Activated CD8-positive, alpha-beta memory T cell treated with anti-CD3 and anti-CD28 coated beads, Interleukin-2, amount 50 U/mL, for 24 hours (primary cell): ENCODE measurements around the gene AHRR.
"Not testable (repeated sequence)": the region's sequence is repeated elsewhere in the genome, so short reads cannot be mapped to it uniquely, and the experiment has no call there.

Source experiments
- DNase-seq: peaks from one replicate; pipeline ENCODE4 v3.0.0-alpha.2; 2020; ENCODE audit errors: extremely low read depth

The AHRR gene

GRCh38 chr5:474840-475661, 153.5 kb downstream of the AHRR start:
- no peak for DNase-seq

GRCh38 chr5:475704-476101, 154.2 kb downstream of the AHRR start:
- DNase-seq, result no peak

GRCh38 chr5:476102-476813, 154.7 kb downstream of the AHRR start:
- DNase-seq, result no peak

- DNase-seq, result no peak
These were observed 155.3 kb downstream of the AHRR start for GRCh38 chr5:476814-477175.

GRCh38 chr5:477247-477646, 155.7 kb downstream of the AHRR start:
- DNase-seq, result no peak

GRCh38 chr5:477871-478270, 156.4 kb downstream of the AHRR start:
- DNase-seq, result no peak

- DNase-seq, result no peak
These were observed 157.0 kb downstream of the AHRR start for GRCh38 chr5:478369-478981.

GRCh38 chr5:478982-479535, 157.5 kb downstream of the AHRR start:
- DNase-seq, result no peak

- DNase-seq, result no peak
These were observed 158.2 kb downstream of the AHRR start for GRCh38 chr5:479566-480319.

- no peak for DNase-seq
These were observed 159.8 kb downstream of the AHRR start for GRCh38 chr5:481347-481746.

- no peak for DNase-seq
These were observed 160.5 kb downstream of the AHRR start for GRCh38 chr5:482021-482420.

- no peak for DNase-seq
These were observed 161.0 kb downstream of the AHRR start for GRCh38 chr5:482506-482905.

GRCh38 chr5:483011-483410, 161.5 kb downstream of the AHRR start:
- no peak for DNase-seq

GRCh38 chr5:483434-484140, 162.1 kb downstream of the AHRR start:
- no peak for DNase-seq

- DNase-seq, result no peak
These were observed 163.0 kb downstream of the AHRR start for GRCh38 chr5:484556-484955.

- no peak for DNase-seq
These were observed 163.8 kb downstream of the AHRR start for GRCh38 chr5:485113-485945.

GRCh38 chr5:485946-486491, 164.5 kb downstream of the AHRR start:
- no peak for DNase-seq

- not testable (repeated sequence) for DNase-seq
These were observed 165.1 kb downstream of the AHRR start for GRCh38 chr5:486597-486996.
